Measurements from ENCODE around the gene RALGPS2. TPM values are rescaled to one million over a fixed set of nuclear protein-coding genes. Genes with fewer than 3 reads are reported as not detected.

The RALGPS2 gene
- total and polyA plus RNA-seq, 2 of the 13 experiments (the other 11 are each of a cell fraction or from before 2014, with no cell fraction given) = 15.6 to 36.0 TPM

DNA sequence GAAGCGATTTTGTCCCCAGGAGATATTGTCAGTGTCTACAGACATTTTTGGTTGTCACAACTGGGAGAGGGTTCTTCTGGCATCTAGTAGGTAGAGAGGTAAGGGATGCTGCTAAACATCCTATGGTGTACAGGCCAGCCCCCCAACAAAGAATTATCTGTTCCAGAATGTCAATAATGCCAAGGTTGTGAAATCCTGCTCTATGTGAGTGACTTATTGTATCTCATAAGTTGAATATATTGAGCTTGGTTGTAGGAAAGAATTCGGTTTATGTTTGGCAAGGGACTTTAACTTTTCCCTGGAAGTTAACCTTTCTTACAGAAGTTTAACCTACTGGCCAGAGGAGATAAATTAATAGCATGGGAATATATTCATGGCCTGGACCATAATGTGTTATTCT, 198.5 kb downstream of the RALGPS2 start (continued):
- TF ChIP-seq, protein P1, sequence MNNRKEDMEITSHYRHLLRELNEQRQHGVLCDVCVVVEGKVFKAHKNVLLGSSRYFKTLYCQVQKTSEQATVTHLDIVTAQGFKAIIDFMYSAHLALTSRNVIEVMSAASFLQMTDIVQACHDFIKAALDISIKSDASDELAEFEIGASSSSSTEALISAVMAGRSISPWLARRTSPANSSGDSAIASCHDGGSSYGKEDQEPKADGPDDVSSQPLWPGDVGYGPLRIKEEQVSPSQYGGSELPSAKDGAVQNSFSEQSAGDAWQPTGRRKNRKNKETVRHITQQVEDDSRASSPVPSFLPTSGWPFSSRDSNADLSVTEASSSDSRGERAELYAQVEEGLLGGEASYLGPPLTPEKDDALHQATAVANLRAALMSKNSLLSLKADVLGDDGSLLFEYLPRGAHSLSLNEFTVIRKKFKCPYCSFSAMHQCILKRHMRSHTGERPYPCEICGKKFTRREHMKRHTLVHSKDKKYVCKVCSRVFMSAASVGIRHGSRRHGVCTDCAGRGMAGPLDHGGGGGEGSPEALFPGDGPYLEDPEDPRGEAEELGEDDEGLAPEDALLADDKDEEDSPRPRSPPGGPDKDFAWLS (CRISPR knock-in tag; IDR thresholded peaks at IDR 0.05; ENCODE audit: borderline replicate concordance) = no peak
- TF ChIP-seq, protein P2, sequence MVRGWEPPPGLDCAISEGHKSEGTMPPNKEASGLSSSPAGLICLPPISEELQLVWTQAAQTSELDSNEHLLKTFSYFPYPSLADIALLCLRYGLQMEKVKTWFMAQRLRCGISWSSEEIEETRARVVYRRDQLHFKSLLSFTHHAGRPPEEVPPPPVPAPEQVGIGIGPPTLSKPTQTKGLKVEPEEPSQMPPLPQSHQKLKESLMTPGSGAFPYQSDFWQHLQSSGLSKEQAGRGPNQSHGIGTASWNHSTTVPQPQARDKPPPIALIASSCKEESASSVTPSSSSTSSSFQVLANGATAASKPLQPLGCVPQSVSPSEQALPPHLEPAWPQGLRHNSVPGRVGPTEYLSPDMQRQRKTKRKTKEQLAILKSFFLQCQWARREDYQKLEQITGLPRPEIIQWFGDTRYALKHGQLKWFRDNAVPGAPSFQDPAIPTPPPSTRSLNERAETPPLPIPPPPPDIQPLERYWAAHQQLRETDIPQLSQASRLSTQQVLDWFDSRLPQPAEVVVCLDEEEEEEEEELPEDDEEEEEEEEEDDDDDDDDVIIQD (CRISPR knock-in tag; IDR thresholded peaks at IDR 0.05; ENCODE audit: low read depth) = no peak
- TF ChIP-seq NKX3-1 (CRISPR knock-in tag; IDR thresholded peaks at IDR 0.05) = no peak
- peak; percentile 78 for TF ChIP-seq NCOA2 (CRISPR knock-in tag; IDR thresholded peaks at IDR 0.05)
- TF ChIP-seq U2AF2 (IDR thresholded peaks at IDR 0.05; ENCODE audit: low read depth, low read length) = no peak
- no peak for TF ChIP-seq CBX5 (CRISPR knock-in tag; IDR thresholded peaks at IDR 0.05; ENCODE audit: borderline replicate concordance)
- TF ChIP-seq, protein P3, sequence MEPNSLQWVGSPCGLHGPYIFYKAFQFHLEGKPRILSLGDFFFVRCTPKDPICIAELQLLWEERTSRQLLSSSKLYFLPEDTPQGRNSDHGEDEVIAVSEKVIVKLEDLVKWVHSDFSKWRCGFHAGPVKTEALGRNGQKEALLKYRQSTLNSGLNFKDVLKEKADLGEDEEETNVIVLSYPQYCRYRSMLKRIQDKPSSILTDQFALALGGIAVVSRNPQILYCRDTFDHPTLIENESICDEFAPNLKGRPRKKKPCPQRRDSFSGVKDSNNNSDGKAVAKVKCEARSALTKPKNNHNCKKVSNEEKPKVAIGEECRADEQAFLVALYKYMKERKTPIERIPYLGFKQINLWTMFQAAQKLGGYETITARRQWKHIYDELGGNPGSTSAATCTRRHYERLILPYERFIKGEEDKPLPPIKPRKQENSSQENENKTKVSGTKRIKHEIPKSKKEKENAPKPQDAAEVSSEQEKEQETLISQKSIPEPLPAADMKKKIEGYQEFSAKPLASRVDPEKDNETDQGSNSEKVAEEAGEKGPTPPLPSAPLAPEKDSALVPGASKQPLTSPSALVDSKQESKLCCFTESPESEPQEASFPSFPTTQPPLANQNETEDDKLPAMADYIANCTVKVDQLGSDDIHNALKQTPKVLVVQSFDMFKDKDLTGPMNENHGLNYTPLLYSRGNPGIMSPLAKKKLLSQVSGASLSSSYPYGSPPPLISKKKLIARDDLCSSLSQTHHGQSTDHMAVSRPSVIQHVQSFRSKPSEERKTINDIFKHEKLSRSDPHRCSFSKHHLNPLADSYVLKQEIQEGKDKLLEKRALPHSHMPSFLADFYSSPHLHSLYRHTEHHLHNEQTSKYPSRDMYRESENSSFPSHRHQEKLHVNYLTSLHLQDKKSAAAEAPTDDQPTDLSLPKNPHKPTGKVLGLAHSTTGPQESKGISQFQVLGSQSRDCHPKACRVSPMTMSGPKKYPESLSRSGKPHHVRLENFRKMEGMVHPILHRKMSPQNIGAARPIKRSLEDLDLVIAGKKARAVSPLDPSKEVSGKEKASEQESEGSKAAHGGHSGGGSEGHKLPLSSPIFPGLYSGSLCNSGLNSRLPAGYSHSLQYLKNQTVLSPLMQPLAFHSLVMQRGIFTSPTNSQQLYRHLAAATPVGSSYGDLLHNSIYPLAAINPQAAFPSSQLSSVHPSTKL (CRISPR knock-in tag; IDR thresholded peaks at IDR 0.05) = peak; percentile 79
- TF ChIP-seq PAF1 (CRISPR knock-in tag; IDR thresholded peaks at IDR 0.05) = no peak
- no peak for TF ChIP-seq ZNF724P (CRISPR knock-in tag; IDR thresholded peaks at IDR 0.05; ENCODE audit: borderline replicate concordance)
- no peak for TF ChIP-seq ARNTL (CRISPR knock-in tag; IDR thresholded peaks at IDR 0.05)
- no peak for TF ChIP-seq ATM (IDR thresholded peaks at IDR 0.05; ENCODE audit: borderline replicate concordance)
- TF ChIP-seq RBAK (CRISPR knock-in tag; IDR thresholded peaks at IDR 0.05) = no peak
- no peak for TF ChIP-seq ZSCAN31 (CRISPR knock-in tag; IDR thresholded peaks at IDR 0.05; ENCODE audit: low read depth)
- TF ChIP-seq REXO4 (CRISPR knock-in tag; IDR thresholded peaks at IDR 0.05; ENCODE audit: borderline replicate concordance) = no peak
- no peak for TF ChIP-seq ZNF430 (CRISPR knock-in tag; IDR thresholded peaks at IDR 0.05)
- TF ChIP-seq ELF4 (CRISPR knock-in tag; IDR thresholded peaks at IDR 0.05; ENCODE audit: borderline replicate concordance) = no peak
- TF ChIP-seq RARA (CRISPR knock-in tag; IDR thresholded peaks at IDR 0.05) = peak; percentile 21; the same call in 1 of the 2 replicates
- TF ChIP-seq, protein P4, sequence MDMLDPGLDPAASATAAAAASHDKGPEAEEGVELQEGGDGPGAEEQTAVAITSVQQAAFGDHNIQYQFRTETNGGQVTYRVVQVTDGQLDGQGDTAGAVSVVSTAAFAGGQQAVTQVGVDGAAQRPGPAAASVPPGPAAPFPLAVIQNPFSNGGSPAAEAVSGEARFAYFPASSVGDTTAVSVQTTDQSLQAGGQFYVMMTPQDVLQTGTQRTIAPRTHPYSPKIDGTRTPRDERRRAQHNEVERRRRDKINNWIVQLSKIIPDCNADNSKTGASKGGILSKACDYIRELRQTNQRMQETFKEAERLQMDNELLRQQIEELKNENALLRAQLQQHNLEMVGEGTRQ (IDR thresholded peaks at IDR 0.05; ENCODE audit: low read depth, low read length) = no peak
- TF ChIP-seq, protein P4 (CRISPR knock-in tag; IDR thresholded peaks at IDR 0.05; ENCODE audit: borderline replicate concordance) = no peak
- TF ChIP-seq, protein P5, sequence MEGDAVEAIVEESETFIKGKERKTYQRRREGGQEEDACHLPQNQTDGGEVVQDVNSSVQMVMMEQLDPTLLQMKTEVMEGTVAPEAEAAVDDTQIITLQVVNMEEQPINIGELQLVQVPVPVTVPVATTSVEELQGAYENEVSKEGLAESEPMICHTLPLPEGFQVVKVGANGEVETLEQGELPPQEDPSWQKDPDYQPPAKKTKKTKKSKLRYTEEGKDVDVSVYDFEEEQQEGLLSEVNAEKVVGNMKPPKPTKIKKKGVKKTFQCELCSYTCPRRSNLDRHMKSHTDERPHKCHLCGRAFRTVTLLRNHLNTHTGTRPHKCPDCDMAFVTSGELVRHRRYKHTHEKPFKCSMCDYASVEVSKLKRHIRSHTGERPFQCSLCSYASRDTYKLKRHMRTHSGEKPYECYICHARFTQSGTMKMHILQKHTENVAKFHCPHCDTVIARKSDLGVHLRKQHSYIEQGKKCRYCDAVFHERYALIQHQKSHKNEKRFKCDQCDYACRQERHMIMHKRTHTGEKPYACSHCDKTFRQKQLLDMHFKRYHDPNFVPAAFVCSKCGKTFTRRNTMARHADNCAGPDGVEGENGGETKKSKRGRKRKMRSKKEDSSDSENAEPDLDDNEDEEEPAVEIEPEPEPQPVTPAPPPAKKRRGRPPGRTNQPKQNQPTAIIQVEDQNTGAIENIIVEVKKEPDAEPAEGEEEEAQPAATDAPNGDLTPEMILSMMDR (CRISPR knock-in tag; IDR thresholded peaks at IDR 0.05) = no peak
- no peak for TF ChIP-seq GFI1 (CRISPR knock-in tag; IDR thresholded peaks at IDR 0.05; ENCODE audit: borderline replicate concordance)

Measured in HepG2 (cell line).